CD4-positive, CD25-positive, alpha-beta regulatory T cell (primary cell): ENCODE results near the gene CLTCL1. TPM values are rescaled to one million over a fixed set of nuclear protein-coding genes. Genes with fewer than 3 reads are reported as not detected.
"Not testable (repeated sequence)": the region's sequence is repeated elsewhere in the genome, so short reads cannot be mapped to it uniquely, and the experiment has no call there.

Experiments
- ATAC-seq, 2 donors: fragments of 150-1000 bp; cut with Tn5 transposase; one replicate each; pipeline ENCODE4 v1.10.0; 2021; ENCODE audit warnings: low read depth in 2 of 2, moderate number of reproducible peaks in 2 of 2, moderate library complexity in 1 of 2
- DNase-seq, 3 donors: peaks; one replicate each; pipeline versions ENCODE4 v3.0.0 to v3.0.0-alpha.2; 2012 to 2022; ENCODE audit warnings: mixed read lengths in 1 of 3
- H3K27ac ChIP-seq: one replicate; pipeline ENCODE4 v1.7.0; 2013; ENCODE audit warnings: mild to moderate bottlenecking, low read length; ENCODE audit not compliant: insufficient read depth, poor library complexity, severe bottlenecking
- H3K27me3 ChIP-seq: one replicate; pipeline ENCODE4 v1.7.0; 2013; ENCODE audit warnings: low read length; ENCODE audit not compliant: control insufficient read depth, insufficient read depth
- H3K36me3 ChIP-seq: one replicate; pipeline ENCODE4 v1.7.0; 2013; ENCODE audit warnings: mild to moderate bottlenecking, low read length, moderate library complexity; ENCODE audit not compliant: control insufficient read depth, insufficient read depth
- H3K4me1 ChIP-seq: 2 replicates; pipeline ENCODE4 v1.7.0; 2013; ENCODE audit warnings: mild to moderate bottlenecking, low read length; ENCODE audit not compliant: insufficient read depth, control insufficient read depth, poor library complexity, severe bottlenecking
- H3K4me3 ChIP-seq: one replicate; pipeline ENCODE4 v1.7.0; 2013; ENCODE audit warnings: low read depth, mild to moderate bottlenecking, low read length, moderate library complexity
- H3K9me3 ChIP-seq, 2 experiments: 1 replicate in 1 of 2; 2 replicates in 1 of 2; pipeline ENCODE4 v1.7.0; 2013; ENCODE audit warnings: low read length in 2 of 2, mild to moderate bottlenecking in 1 of 2, moderate library complexity in 1 of 2; ENCODE audit not compliant: control insufficient read depth in 2 of 2
- H3K27ac Mint-ChIP-seq, 3 donors: one replicate each; pipeline ENCODE4 v1.8.0; 2020 to 2022; ENCODE audit warnings: mild to moderate bottlenecking in 3 of 3, mixed read lengths in 3 of 3, moderate library complexity in 2 of 3
- H3K27me3 Mint-ChIP-seq: one replicate; pipeline ENCODE4 v1.8.0; 2022; ENCODE audit warnings: mild to moderate bottlenecking, mixed read lengths
- H3K36me3 Mint-ChIP-seq: one replicate; pipeline ENCODE4 v1.8.0; 2020; ENCODE audit warnings: mixed read lengths
- H3K4me1 Mint-ChIP-seq, 4 donors: one replicate each; pipeline ENCODE4 v1.8.0; 2020 to 2022; ENCODE audit warnings: mixed read lengths in 4 of 4, mild to moderate bottlenecking in 1 of 4
- H3K4me3 Mint-ChIP-seq, 4 donors: one replicate each; pipeline ENCODE4 v1.8.0; 2020 to 2022; ENCODE audit warnings: mild to moderate bottlenecking in 4 of 4, mixed read lengths in 4 of 4, moderate library complexity in 3 of 4
- H3K9me3 Mint-ChIP-seq, 7 donors: one replicate each; pipeline ENCODE4 v1.8.0; 2020 to 2022; ENCODE audit warnings: mixed read lengths in 7 of 7, mild to moderate bottlenecking in 3 of 7, moderate library complexity in 2 of 7
- polyA plus RNA-seq, 4 donors: library from polyadenylated mRNA; unstranded; fragments of 300-500 nt; fragmentation: Illumina TruSeq; gene quantifications; one replicate each; pipeline ENCODE4 v1.2.3, GENCODE V29; 2021
- total RNA-seq: library from RNA; stranded (reverse); gene quantifications from one replicate; pipeline ENCODE4 v1.2.3, GENCODE V29; 2022

The CLTCL1 gene
- total and polyA plus RNA-seq, 5 donors from 2014 or later: 0.20 to 0.55 (median 0.34) TPM

DNA sequence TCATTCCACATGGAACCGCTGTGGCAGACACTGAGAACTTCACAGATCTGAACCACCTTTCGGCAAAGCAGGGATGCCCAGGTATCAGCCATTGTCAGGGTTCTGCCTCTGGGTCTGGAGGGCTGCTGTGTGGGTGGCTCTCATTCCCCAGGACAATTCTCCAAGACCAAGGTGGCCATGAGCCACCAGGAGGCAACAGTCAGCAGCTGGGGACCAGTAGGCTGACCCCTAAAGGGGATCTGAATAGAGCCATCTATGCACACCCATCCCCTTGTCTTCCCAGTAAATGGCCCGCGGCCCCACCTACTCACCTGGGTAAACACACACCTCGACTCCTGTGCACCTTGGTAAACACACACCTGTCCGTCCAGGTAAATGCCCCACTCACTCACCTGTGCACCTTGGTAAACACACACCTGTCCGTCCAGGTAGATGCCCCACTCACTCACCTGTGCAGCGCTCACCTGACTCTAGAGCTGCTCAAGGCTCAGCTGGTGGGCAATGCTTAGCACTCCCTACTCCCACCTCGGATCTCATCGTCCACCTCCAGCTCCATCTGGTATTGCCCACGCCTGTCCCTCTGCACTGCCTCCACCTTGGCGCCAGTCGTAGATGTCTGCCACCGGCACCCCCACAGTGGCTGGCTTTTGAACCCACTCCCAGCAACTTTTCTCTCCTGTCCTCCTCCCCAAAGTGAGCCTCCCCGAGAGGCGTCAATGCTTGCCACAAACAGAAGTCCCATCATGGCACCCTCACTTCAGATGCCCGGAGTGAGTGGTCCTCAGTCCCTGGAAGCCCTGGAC lies 123.2 kb downstream of the CLTCL1 start:
- ATAC-seq: no peak
- H3K27ac ChIP-seq: no peak overlapping the region
- no peak overlapping the region for H3K4me3 ChIP-seq
- peak overlapping the region in 1 of 3 donors; percentile 14 for H3K27ac Mint-ChIP-seq
- peaks cover 0 to 2% (median 0%) of the 10 kb centered on the region in 7 donors for H3K9me3 Mint-ChIP-seq
- no peaks in the 10 kb centered on the region for H3K36me3 ChIP-seq
- DNase-seq: no peak
- peak overlapping the region; percentile 27 to 72 (median 50) for H3K4me3 Mint-ChIP-seq
- H3K4me1 Mint-ChIP-seq: peaks cover 0 to 34% (median 17%) of the 10 kb centered on the region in 4 donors
- H3K36me3 Mint-ChIP-seq: no peaks in the 10 kb centered on the region
- H3K27me3 Mint-ChIP-seq: peaks cover 42% of the 10 kb centered on the region
- no peaks in the 10 kb centered on the region for H3K9me3 ChIP-seq
- peaks cover 33% of the 10 kb centered on the region for H3K4me1 ChIP-seq
- peaks cover 16% of the 10 kb centered on the region for H3K27me3 ChIP-seq

DNA sequence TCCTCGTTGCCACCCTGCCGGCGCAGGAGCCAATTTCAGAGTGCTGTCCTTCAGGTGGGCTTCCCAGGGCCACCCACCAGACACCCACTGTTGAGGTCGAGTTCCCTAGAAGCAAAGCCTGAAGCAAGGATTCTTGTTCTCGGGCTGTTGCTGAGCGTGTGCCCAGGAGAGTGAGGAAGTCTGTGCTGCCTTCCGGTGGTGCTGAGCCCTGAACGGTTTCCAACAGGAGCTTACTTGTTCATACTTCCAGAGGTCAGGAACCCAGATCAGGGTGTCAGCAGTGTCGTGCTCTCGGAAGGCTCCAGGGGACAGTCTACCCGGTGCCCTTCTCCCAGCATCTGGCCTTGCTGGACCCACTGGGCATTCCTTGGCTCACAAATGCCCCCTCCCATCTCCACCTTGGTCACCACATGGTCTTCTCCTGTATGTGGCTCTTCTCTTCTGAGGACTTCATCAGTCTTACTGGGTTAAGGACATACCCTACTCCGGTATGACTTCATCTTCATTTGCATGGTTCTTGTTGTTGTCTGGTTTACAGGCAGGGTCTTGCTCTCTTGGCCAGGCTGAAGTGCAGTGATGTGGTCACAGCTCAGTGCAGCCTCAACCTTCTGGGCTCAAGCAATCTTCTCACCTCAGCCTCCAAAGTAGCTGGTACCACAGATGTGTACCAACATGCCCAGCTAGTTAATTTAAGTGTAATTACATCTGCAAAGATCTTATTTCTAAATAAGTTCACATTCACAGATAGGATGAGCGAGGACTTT lies 124.2 kb downstream of the CLTCL1 start:
- Mint-ChIP-seq H3K36me3 (no peaks in the 10 kb centered on the region), H3K4me3 (peak overlapping the region in 2 of 4 donors; percentile 33 to 34)
- H3K4me1 ChIP-seq: peaks cover 26% of the 10 kb centered on the region

DNA sequence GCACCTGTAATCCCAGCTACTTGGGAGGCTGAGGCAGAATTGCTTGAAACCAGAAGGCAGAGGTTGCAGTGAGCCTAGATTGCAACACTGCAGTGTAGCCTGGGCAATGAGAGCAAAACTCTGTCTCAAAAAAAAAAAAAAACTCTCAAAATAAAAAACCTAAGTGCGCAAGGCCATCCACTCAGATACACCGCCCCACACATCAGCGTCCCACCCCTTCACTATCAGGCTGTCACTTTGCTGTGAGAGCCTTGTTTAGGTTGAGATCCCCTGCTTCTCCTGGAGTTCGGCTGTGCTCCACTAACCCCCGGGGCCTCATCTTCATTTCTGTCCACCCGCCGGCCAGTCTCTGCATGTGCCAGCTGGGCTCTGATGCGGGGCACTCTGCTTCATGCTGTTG lies 125.1 kb downstream of the CLTCL1 start:
- Histone ChIP-seq H3K27me3 (peaks cover 16% of the 10 kb centered on the region), H3K4me3 (no peak overlapping the region), H3K27ac (no peak overlapping the region), H3K9me3 (no peaks in the 10 kb centered on the region), H3K4me1 (peaks cover 20% of the 10 kb centered on the region), H3K36me3 (no peaks in the 10 kb centered on the region)
- peaks cover 0 to 2% (median 0%) of the 10 kb centered on the region in 7 donors for H3K9me3 Mint-ChIP-seq
- H3K27ac Mint-ChIP-seq: no peak overlapping the region
- ATAC-seq: no peak
- no peaks in the 10 kb centered on the region for H3K36me3 Mint-ChIP-seq
- peaks cover 51% of the 10 kb centered on the region for H3K27me3 Mint-ChIP-seq
- H3K4me1 Mint-ChIP-seq: peaks cover 0 to 18% (median 7%) of the 10 kb centered on the region in 4 donors
- DNase-seq: no peak
- no peak overlapping the region for H3K4me3 Mint-ChIP-seq

More for the DNA sequence above, 124.2 kb downstream of the CLTCL1 start:
- peaks cover 16% of the 10 kb centered on the region for H3K27me3 ChIP-seq
- Mint-ChIP-seq H3K27me3 (peaks cover 42% of the 10 kb centered on the region), H3K4me1 (peaks cover 0 to 24% (median 9%) of the 10 kb centered on the region in 4 donors), H3K9me3 (peaks cover 0 to 2% (median 0%) of the 10 kb centered on the region in 7 donors), H3K27ac (no peak overlapping the region)
- ATAC-seq (no peak), DNase-seq (no peak)
- no peaks in the 10 kb centered on the region for H3K36me3 ChIP-seq
- H3K4me3 ChIP-seq: no peak overlapping the region
- H3K27ac ChIP-seq: no peak overlapping the region
- no peaks in the 10 kb centered on the region for H3K9me3 ChIP-seq

DNA sequence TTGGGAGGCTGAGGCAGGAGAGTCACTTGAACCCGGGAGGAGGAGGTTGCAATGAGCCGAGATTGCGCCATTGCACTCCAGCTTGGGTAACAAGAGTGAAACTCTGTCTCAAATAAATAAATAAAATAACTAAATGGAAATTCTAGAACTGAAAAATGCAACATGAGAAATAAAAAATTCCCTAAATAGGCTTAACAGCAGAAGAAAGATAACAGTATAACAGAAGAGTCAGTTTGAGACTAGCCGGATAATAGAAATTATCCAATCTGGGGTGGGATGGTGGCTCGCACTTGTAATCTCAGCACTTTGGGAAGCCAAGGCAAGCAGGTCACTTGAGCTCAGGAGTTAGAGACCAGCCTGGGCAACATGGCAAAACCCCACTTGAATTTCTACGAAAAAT lies 127.1 kb downstream of the CLTCL1 start:
- no peaks in the 10 kb centered on the region for H3K36me3 Mint-ChIP-seq
- no peak overlapping the region for H3K27ac Mint-ChIP-seq
- DNase-seq: no peak
- no peaks in the 10 kb centered on the region for H3K9me3 ChIP-seq
- peaks cover 5% of the 10 kb centered on the region for H3K4me1 ChIP-seq
- no peak for ATAC-seq
- H3K27me3 Mint-ChIP-seq: peaks cover 51% of the 10 kb centered on the region
- peaks cover 16% of the 10 kb centered on the region for H3K27me3 ChIP-seq
- H3K4me3 ChIP-seq: no peak overlapping the region
- H3K4me3 Mint-ChIP-seq: peak overlapping the region in 1 of 4 donors; percentile 27
- no peaks in the 10 kb centered on the region for H3K36me3 ChIP-seq
- peaks cover 0 to 1% (median 0%) of the 10 kb centered on the region in 7 donors for H3K9me3 Mint-ChIP-seq
- H3K4me1 Mint-ChIP-seq: peaks cover 0 to 4% (median 0%) of the 10 kb centered on the region in 4 donors
- H3K27ac ChIP-seq: no peak overlapping the region

DNA sequence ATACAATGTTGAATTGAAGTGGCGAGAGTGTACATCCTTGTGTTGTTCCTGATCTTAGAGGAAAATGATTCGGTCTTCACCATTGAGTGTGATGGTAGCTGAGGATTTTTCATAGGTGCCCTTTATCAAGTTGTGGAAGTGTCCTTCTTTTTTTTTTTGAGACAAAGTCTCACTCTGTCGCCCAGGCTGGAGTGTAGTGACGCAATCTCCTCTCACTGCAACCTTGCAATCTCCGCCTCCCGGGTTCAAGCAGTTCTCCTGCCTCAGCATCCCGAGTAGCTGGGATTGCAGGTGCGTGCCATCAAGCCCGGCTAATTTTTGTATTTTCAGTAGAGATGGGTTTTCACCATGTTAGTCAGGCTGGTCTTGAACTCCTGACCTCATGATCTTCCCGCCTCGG lies 132.9 kb downstream of the CLTCL1 start:
- H3K27ac ChIP-seq, ATAC-seq, DNase-seq, H3K36me3 ChIP-seq, H3K27me3 ChIP-seq, H3K4me3 Mint-ChIP-seq, H3K9me3 ChIP-seq, H3K4me3 ChIP-seq, H3K9me3 Mint-ChIP-seq, H3K27ac Mint-ChIP-seq, H3K36me3 Mint-ChIP-seq, H3K4me1 Mint-ChIP-seq, H3K4me1 ChIP-seq: not testable (repeated sequence)
- H3K27me3 Mint-ChIP-seq: peaks cover 37% of the 10 kb centered on the region

DNA sequence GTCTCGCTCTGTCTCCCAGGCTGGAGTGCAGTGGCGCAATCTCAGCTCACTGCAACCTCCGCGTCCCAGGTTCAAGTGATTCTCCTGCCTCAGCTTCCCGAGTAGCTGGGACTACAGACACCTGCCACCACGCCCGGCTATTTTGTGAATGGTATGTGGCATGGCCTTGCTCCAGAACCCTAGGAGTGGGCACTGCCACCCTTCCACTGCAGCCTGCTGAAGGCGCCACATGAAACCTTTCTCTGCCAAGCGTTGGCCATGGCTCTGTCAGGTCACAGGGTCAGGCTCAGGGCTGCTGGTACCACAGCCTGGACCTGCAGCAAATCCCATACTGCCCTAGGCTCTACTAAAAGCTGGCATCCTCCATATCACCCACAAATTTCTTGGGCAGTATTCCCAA lies 135.4 kb downstream of the CLTCL1 start:
- peaks cover 0 to 15% (median 6%) of the 10 kb centered on the region in 4 donors for H3K4me1 Mint-ChIP-seq
- DNase-seq, H3K27ac Mint-ChIP-seq, ATAC-seq, H3K9me3 Mint-ChIP-seq, H3K4me3 ChIP-seq, H3K27ac ChIP-seq, H3K9me3 ChIP-seq, H3K4me1 ChIP-seq, H3K36me3 ChIP-seq, H3K4me3 Mint-ChIP-seq, H3K36me3 Mint-ChIP-seq: not testable (repeated sequence)
- peaks cover 13% of the 10 kb centered on the region for H3K27me3 ChIP-seq
- H3K27me3 Mint-ChIP-seq: peaks cover 50% of the 10 kb centered on the region

DNA sequence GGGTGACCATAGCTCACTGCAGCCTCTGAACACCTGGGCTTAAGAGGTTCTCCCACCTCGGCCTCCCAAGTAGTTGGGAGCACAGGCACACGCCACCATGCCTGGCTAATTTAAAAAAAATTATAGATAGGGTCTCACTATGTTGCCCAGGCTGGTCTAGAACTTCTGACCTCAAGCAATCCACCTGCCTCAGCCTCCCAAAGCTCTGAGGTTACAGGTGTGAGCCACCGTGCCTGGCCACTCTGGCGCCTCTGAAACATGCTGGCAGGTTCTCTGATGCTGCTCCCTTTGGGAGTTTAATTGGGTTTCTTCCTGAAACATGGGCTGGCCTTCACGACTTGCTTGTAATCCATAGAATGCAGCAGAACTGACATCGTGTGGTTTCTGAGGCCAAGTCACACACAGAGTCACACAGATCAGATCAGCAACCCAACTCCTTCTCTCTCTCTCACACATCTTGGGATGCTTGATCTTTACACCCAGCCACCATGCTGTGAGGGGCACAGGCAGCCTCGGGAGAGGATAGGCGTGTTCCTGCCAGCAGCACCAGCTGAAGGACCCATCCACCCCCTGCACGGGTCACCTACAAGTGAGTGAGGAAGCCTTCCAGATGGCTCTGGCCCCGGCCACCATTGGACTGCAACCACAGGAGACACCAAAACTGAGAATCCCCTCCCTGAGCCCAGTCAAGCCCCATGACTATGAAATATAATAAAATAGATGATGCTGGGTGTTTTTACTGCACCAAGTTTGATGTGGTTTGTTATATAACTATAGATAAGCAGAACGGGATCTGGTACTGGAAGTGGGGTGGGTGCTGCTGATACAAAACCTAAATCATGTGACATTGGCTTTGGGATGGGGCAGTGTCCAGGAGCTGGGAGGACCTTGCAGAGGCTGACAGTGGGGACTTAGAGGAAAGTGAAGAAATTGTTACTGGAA lies 138.3 kb downstream of the CLTCL1 start:
- peaks cover 57% of the 10 kb centered on the region for H3K27me3 Mint-ChIP-seq
- ATAC-seq: no peak
- H3K4me3 Mint-ChIP-seq: peak overlapping the region in 2 of 4 donors; percentile 0 to 49

More for the DNA sequence above, 138.3 kb downstream of the CLTCL1 start:
- Histone ChIP-seq H3K4me1 (peaks cover 16% of the 10 kb centered on the region), H3K36me3 (no peaks in the 10 kb centered on the region), H3K9me3 (no peaks in the 10 kb centered on the region), H3K4me3 (no peak overlapping the region), H3K27ac (no peak overlapping the region), H3K27me3 (peaks cover 17% of the 10 kb centered on the region)
- Mint-ChIP-seq H3K27ac (peak overlapping the region in 1 of 3 donors; percentile 88), H3K9me3 (peaks cover 0 to 5% (median 0%) of the 10 kb centered on the region in 7 donors), H3K4me1 (peaks cover 0 to 18% (median 9%) of the 10 kb centered on the region in 4 donors), H3K36me3 (no peaks in the 10 kb centered on the region)
- no peak for DNase-seq
